WTC11 (cell line): ENCODE results near the gene FAM47E. TPM values are rescaled to one million over a fixed set of nuclear protein-coding genes. Genes with fewer than 3 reads are reported as not detected.

ENCODE experiments used
- ATAC-seq: fragments of 200-7000 bp; cut with Tn5 transposase; 2 replicates; pipeline ENCODE4 v1.10.0; 2021; ENCODE audit warnings: mild to moderate bottlenecking, moderate library complexity
- CTCF ChIA-PET: fragments of 300-600 bp; sonication (Branson Sonifier 250); formaldehyde crosslinking; loops from one replicate; lab custom pipeline; 2021; ENCODE audit warnings: antibody characterized with exemption; lab: Charles Lee
- POLR2A ChIA-PET: fragments of 350-600 bp; sonication (Branson Sonifier 250); formaldehyde crosslinking; loops from one replicate; lab custom pipeline; 2021; ENCODE audit warnings: antibody characterized with exemption; lab: Charles Lee
- DNase-seq: peaks from one replicate; pipeline ENCODE4 v3.0.0; 2021; ENCODE audit warnings: low spot score
- H3K27ac Mint-ChIP-seq: 2 replicates; pipeline ENCODE4 v1.8.0; 2021; ENCODE audit warnings: mixed read lengths
- H3K27me3 Mint-ChIP-seq: 2 replicates; pipeline ENCODE4 v1.8.0; 2021; ENCODE audit warnings: low read depth, mild to moderate bottlenecking, moderate library complexity, mixed read lengths
- H3K36me3 Mint-ChIP-seq: 2 replicates; pipeline ENCODE4 v1.8.0; 2021; ENCODE audit warnings: mixed read lengths
- H3K4me1 Mint-ChIP-seq: 2 replicates; pipeline ENCODE4 v1.8.0; 2022; ENCODE audit warnings: mixed read lengths
- H3K4me3 Mint-ChIP-seq: 2 replicates; pipeline ENCODE4 v1.8.0; 2021; ENCODE audit warnings: mild to moderate bottlenecking, moderate library complexity, mixed read lengths
- H3K9me3 Mint-ChIP-seq: 2 replicates; pipeline ENCODE4 v1.8.0; 2021; ENCODE audit warnings: mixed read lengths
- AR ChIP-seq: fragments of 250-450 bp; sonication (Bioruptor Pico); IDR thresholded peaks from 2 replicates; pipeline ENCODE4 v1.9.0; 2021; ENCODE audit warnings: mild to moderate bottlenecking
- EMX1 ChIP-seq: fragments of 250-450 bp; sonication (Bioruptor Pico); IDR thresholded peaks from 2 replicates; pipeline ENCODE4 v1.8.0; 2021; ENCODE audit warnings: mild to moderate bottlenecking
- FOXP4 ChIP-seq: sonication (generic); formaldehyde crosslinking; IDR thresholded peaks from 2 replicates; pipeline ENCODE4 v1.8.0; 2022; ENCODE audit warnings: mild to moderate bottlenecking, missing genetic modification reagents
- GRHL2 ChIP-seq: fragments of 250-450 bp; sonication (Bioruptor Pico); IDR thresholded peaks from 2 replicates; pipeline ENCODE4 v1.8.0; 2022; ENCODE audit warnings: mild to moderate bottlenecking, moderate library complexity; ENCODE audit not compliant: insufficient replicate concordance, severe bottlenecking
- KAT7 ChIP-seq: sonication (generic); formaldehyde crosslinking; IDR thresholded peaks from 2 replicates; pipeline ENCODE4 v1.8.1; 2023; ENCODE audit warnings: missing genetic modification reagents, mild to moderate bottlenecking, borderline replicate concordance
- MYBL2 ChIP-seq: sonication (generic); formaldehyde crosslinking; IDR thresholded peaks from 2 replicates; pipeline ENCODE4 v1.8.1; 2023; ENCODE audit warnings: mild to moderate bottlenecking, moderate library complexity, missing genetic modification reagents
- TEAD4 ChIP-seq: sonication (generic); formaldehyde crosslinking; IDR thresholded peaks from 2 replicates; pipeline ENCODE4 v1.8.0; 2022; ENCODE audit warnings: mild to moderate bottlenecking, missing genetic modification reagents
- TP53 ChIP-seq: sonication (generic); formaldehyde crosslinking; IDR thresholded peaks from 2 replicates; pipeline ENCODE4 v1.8.1; 2023; ENCODE audit warnings: mild to moderate bottlenecking, missing genetic modification reagents
- ZNF232 ChIP-seq: sonication (generic); formaldehyde crosslinking; IDR thresholded peaks from 2 replicates; pipeline ENCODE4 v1.8.0; 2022; ENCODE audit warnings: mild to moderate bottlenecking, missing genetic modification reagents
- ZNF317 ChIP-seq: sonication (generic); formaldehyde crosslinking; IDR thresholded peaks from 2 replicates; pipeline ENCODE4 v1.8.1; 2023; ENCODE audit warnings: low read depth, mild to moderate bottlenecking, moderate library complexity, missing genetic modification reagents, borderline replicate concordance
- ZNF396 ChIP-seq: fragments of 250-450 bp; sonication (Bioruptor Pico); IDR thresholded peaks from 2 replicates; pipeline ENCODE4 v1.8.0; 2021; ENCODE audit warnings: mild to moderate bottlenecking, moderate library complexity, borderline replicate concordance
- ZNF416 ChIP-seq: fragments of 250-450 bp; sonication (Bioruptor Pico); IDR thresholded peaks from 2 replicates; pipeline ENCODE4 v1.9.0; 2021; ENCODE audit warnings: mild to moderate bottlenecking, inconsistent platforms
- ZNF532 ChIP-seq: fragments of 250-450 bp; sonication (Bioruptor Pico); IDR thresholded peaks from 2 replicates; pipeline ENCODE4 v1.9.0; 2021; ENCODE audit warnings: mild to moderate bottlenecking, borderline replicate concordance
- total RNA-seq: library from RNA; stranded (reverse); gene quantifications from 3 replicates; pipeline ENCODE4 v1.2.3, GENCODE V29; 2021
- TF ChIP-seq, protein P1 (sequence below): sonication (generic); formaldehyde crosslinking; IDR thresholded peaks from 2 replicates; pipeline ENCODE4 v1.8.0; 2022; ENCODE audit warnings: missing genetic modification reagents
- TF ChIP-seq, protein P2 (sequence below): sonication (generic); formaldehyde crosslinking; IDR thresholded peaks from 2 replicates; pipeline ENCODE4 v1.8.0; 2022; ENCODE audit warnings: mild to moderate bottlenecking, missing genetic modification reagents
- TF ChIP-seq, protein P3 (sequence below): sonication (generic); formaldehyde crosslinking; IDR thresholded peaks from 2 replicates; pipeline ENCODE4 v1.8.1; 2023; ENCODE audit warnings: mild to moderate bottlenecking, missing genetic modification reagents, moderate library complexity

The FAM47E gene
- total RNA-seq, 1 experiment from 2014 or later, result 1.4 TPM

- TF ChIP-seq, protein P1, sequence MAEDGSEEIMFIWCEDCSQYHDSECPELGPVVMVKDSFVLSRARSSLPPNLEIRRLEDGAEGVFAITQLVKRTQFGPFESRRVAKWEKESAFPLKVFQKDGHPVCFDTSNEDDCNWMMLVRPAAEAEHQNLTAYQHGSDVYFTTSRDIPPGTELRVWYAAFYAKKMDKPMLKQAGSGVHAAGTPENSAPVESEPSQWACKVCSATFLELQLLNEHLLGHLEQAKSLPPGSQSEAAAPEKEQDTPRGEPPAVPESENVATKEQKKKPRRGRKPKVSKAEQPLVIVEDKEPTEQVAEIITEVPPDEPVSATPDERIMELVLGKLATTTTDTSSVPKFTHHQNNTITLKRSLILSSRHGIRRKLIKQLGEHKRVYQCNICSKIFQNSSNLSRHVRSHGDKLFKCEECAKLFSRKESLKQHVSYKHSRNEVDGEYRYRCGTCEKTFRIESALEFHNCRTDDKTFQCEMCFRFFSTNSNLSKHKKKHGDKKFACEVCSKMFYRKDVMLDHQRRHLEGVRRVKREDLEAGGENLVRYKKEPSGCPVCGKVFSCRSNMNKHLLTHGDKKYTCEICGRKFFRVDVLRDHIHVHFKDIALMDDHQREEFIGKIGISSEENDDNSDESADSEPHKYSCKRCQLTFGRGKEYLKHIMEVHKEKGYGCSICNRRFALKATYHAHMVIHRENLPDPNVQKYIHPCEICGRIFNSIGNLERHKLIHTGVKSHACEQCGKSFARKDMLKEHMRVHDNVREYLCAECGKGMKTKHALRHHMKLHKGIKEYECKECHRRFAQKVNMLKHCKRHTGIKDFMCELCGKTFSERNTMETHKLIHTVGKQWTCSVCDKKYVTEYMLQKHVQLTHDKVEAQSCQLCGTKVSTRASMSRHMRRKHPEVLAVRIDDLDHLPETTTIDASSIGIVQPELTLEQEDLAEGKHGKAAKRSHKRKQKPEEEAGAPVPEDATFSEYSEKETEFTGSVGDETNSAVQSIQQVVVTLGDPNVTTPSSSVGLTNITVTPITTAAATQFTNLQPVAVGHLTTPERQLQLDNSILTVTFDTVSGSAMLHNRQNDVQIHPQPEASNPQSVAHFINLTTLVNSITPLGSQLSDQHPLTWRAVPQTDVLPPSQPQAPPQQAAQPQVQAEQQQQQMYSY, result no peak
These were observed 64.6 kb downstream of the FAM47E start (continued) for GRCh38 chr4:76316131-76316530.

DNA sequence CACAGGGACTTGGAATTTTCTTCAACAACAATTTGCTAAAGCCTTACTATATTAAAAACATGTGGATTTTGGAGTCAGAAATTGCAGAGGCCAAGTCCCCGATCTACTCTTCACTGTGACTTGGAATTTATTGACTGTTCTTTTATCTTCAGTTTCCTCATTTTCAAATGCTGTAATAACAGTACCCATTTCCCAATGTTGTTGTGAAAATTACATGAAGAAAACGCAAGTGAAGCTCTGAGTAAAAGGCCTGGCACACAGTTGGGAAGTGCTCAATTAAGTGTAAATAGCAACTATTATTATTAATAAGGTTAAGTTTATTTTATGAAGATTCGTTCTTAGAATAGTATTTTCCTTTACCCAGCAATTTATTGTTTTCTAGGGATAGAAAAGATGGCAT is 70.7 kb downstream of the FAM47E start:
- Mint-ChIP-seq H3K9me3 (peaks cover 53% of the 10 kb centered on the region), H3K4me1 (no peaks in the 10 kb centered on the region), H3K27ac (no peak overlapping the region), H3K36me3 (peaks cover 14% of the 10 kb centered on the region), H3K4me3 (no peak overlapping the region)
- ChIA-PET CTCF (no interaction called here), POLR2A (no interaction called here)
- ATAC-seq (no peak), DNase-seq (no peak)
- TF ChIP-seq TEAD4 (CRISPR knock-in tag) (no peak), GRHL2 (no peak), ZNF416 (CRISPR knock-in tag) (no peak), ZNF532 (no peak), KAT7 (CRISPR knock-in tag) (no peak), MYBL2 (CRISPR knock-in tag) (no peak), ZNF232 (no peak), ZNF396 (CRISPR knock-in tag) (no peak), ZNF317 (no peak), AR (CRISPR knock-in tag) (no peak), EMX1 (CRISPR knock-in tag) (no peak), FOXP4 (CRISPR knock-in tag) (no peak), TP53 (CRISPR knock-in tag) (no peak)
- TF ChIP-seq, protein P2, sequence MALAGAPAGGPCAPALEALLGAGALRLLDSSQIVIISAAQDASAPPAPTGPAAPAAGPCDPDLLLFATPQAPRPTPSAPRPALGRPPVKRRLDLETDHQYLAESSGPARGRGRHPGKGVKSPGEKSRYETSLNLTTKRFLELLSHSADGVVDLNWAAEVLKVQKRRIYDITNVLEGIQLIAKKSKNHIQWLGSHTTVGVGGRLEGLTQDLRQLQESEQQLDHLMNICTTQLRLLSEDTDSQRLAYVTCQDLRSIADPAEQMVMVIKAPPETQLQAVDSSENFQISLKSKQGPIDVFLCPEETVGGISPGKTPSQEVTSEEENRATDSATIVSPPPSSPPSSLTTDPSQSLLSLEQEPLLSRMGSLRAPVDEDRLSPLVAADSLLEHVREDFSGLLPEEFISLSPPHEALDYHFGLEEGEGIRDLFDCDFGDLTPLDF, result no peak
- TF ChIP-seq, protein P3, sequence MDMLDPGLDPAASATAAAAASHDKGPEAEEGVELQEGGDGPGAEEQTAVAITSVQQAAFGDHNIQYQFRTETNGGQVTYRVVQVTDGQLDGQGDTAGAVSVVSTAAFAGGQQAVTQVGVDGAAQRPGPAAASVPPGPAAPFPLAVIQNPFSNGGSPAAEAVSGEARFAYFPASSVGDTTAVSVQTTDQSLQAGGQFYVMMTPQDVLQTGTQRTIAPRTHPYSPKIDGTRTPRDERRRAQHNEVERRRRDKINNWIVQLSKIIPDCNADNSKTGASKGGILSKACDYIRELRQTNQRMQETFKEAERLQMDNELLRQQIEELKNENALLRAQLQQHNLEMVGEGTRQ (CRISPR knock-in tag), result no peak
- TF ChIP-seq, all 79 proteins: peak for 0
- H3K27me3 Mint-ChIP-seq, result peaks cover 5% of the 10 kb centered on the region; the same call in 1 of the 2 replicates
